Rectal smooth muscle tissue (tissue), 1 donor: ENCODE measurements around the gene C1orf216.
"Not testable (repeated sequence)": the region's sequence is repeated elsewhere in the genome, so short reads cannot be mapped to it uniquely, and the experiment has no call there.

Experiments used
- H3K27ac ChIP-seq: one replicate; pipeline ENCODE4 v1.7.0; 2013; ENCODE audit warnings: low read depth, low read length, inconsistent platforms
- H3K27me3 ChIP-seq: one replicate; pipeline ENCODE4 v1.7.0; 2013; ENCODE audit warnings: low read length; ENCODE audit not compliant: control insufficient read depth, insufficient read depth
- H3K36me3 ChIP-seq: one replicate; pipeline ENCODE4 v1.7.0; 2013; ENCODE audit warnings: low read length; ENCODE audit not compliant: control insufficient read depth, insufficient read depth
- H3K4me1 ChIP-seq: one replicate; pipeline ENCODE4 v1.7.0; 2013; ENCODE audit warnings: low read length; ENCODE audit not compliant: control insufficient read depth, insufficient read depth
- H3K4me3 ChIP-seq: one replicate; pipeline ENCODE4 v1.7.0; 2013; ENCODE audit warnings: low read length
- H3K9ac ChIP-seq: one replicate; pipeline ENCODE4 v1.7.0; 2013; ENCODE audit warnings: low read length

The C1orf216 gene

DNA sequence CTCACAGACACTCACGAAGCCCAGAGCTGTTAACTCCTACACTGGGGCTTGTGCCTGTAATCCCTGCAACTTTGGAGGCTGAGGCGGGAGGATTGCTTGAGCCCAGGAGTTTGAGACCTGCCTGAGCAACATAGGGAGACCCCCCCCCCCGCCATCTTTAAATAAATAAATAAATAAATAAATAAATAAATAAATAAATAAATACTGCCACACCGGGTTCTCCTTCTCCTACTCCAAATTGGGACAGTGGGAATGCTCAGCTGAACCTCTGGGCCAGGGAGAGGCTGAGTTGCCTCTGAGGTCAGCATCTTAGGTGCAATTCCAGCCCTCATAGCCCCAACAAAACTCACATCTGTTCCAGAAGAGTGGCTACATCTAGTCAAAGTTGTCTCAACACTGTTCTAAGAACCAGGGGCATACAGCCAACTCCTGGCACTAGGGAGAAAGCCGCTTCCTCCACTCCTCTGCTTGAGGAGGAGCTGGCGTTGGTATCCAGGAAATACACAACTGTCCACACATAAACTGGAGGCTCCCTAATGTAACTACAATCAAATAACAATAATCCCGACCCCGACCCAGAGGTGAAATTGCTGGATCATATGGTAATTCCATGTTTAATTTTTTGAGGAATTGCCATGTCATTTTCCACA is 27.0 kb downstream of the C1orf216 start:
- no peak overlapping the region for H3K9ac ChIP-seq
- no peaks in the 10 kb centered on the region for H3K36me3 ChIP-seq

DNA sequence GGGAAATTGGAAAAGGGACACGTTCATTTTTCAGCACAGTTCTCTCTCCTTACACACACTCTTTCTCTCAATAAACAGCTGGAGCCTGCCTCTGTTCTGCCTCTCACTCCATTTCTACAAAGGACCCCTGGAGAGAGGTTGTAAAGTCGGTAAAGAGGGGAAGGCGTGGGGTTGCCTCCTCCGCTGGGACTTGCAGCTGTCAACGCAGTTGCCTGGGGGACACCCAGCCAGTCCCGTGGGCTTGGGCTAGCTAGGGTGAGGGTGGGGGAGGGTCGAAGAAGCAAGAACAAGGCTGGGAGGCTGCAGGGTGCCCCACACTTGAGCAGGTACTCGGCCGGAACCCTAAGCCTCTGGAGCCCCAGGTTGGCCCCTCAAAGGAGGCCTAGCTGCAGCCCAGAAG is 27.6 kb downstream of the C1orf216 start:
- no peak overlapping the region for H3K9ac ChIP-seq
- H3K36me3 ChIP-seq = no peaks in the 10 kb centered on the region
- no peak overlapping the region for H3K27ac ChIP-seq
- no peaks in the 10 kb centered on the region for H3K27me3 ChIP-seq
- no peak overlapping the region for H3K4me3 ChIP-seq
- no peaks in the 10 kb centered on the region for H3K4me1 ChIP-seq

More for the DNA sequence above, 27.0 kb downstream of the C1orf216 start:
- Histone ChIP-seq H3K27me3 (no peaks in the 10 kb centered on the region), H3K4me1 (no peaks in the 10 kb centered on the region), H3K27ac (no peak overlapping the region), H3K4me3 (no peak overlapping the region)

DNA sequence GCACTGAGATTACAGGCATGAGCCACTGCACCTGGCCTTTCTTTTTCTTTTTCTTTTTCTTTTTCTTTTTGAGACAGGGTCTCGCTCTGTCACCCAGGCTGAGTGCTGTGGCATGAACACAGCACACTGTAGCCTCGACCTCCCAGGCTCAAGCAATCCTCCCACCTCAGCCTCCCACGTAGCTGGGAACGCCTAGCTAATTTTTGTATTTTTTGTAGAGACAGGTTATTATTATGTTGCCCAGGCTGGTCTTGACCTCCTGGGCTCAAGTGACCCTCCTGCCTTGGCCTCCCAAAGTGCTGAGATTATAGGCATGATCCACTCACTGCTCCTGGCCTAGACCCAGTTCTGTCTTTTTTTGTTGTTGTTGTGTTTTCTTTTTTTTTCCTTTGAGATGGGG is 28.6 kb downstream of the C1orf216 start:
- not testable (repeated sequence) for H3K36me3 ChIP-seq, H3K9ac ChIP-seq, H3K27ac ChIP-seq, H3K27me3 ChIP-seq, H3K4me3 ChIP-seq, H3K4me1 ChIP-seq

DNA sequence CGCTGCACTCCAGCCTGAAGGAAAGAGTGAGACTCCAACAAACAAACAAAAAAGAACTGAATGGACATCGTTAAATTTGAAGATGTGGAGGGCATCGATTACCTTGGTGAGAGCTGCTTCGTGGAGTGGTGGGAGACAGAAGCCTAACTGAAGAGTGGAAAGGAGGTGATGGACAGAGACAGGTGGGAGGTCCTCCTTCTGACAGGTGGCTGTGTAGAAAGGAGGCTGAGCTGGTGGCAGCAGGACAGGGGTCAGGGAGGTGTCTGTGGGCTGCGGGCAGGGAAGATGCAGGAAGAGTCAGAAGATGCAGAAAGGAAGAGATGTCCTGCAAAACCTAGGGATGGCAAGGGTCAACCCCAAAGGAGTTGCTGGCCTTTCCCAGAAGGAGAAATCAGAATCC is 30.5 kb downstream of the C1orf216 start:
- Histone ChIP-seq H3K36me3 (no peaks in the 10 kb centered on the region), H3K4me1 (no peaks in the 10 kb centered on the region), H3K27me3 (no peaks in the 10 kb centered on the region), H3K27ac (no peak overlapping the region), H3K4me3 (no peak overlapping the region), H3K9ac (no peak overlapping the region)

DNA sequence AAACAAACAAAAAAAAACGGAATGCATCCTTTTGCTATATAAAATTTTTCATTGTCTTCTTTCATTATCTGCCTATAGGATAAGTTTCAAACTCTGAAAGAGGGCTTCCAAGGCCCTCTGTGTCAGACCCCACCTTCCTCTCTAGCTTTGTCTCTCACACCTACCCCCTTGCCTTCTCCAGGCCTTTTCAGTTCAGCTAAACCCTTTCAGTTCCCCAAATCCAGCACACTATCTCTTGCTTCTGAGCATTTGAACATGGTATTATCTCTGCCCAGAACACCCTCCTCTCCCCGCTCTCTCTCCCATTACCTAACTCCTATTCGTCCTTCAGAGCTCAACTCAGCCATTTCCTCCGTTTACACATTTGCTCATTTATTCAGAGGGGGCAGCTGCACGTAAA is 35.7 kb downstream of the C1orf216 start:
- no peaks in the 10 kb centered on the region for H3K27me3 ChIP-seq
- no peak overlapping the region for H3K27ac ChIP-seq
- H3K9ac ChIP-seq = no peak overlapping the region
- H3K4me3 ChIP-seq = no peak overlapping the region
- no peaks in the 10 kb centered on the region for H3K36me3 ChIP-seq
- no peaks in the 10 kb centered on the region for H3K4me1 ChIP-seq

DNA sequence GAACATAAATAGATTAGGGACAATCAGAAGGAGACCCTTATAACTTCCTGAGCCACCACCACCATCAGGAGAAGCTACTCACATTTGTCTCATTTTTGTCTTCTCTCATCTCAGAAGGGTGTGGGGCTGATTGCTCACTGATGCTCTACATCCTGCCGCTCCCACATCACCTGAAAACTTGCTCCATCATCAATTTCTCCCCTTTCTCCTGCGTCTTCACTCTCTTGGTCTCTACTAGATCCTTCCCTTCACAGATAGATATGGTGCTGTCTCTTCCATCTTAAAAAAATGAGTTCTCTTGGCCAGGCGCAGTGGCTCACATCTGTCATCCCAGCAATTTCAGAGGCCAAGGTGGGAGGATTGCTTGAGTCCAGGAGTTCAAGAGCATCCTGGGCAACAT is 38.4 kb downstream of the C1orf216 start:
- Histone ChIP-seq H3K4me3 (no peak overlapping the region), H3K27me3 (no peaks in the 10 kb centered on the region), H3K9ac (no peak overlapping the region), H3K36me3 (no peaks in the 10 kb centered on the region), H3K27ac (no peak overlapping the region), H3K4me1 (no peaks in the 10 kb centered on the region)

DNA sequence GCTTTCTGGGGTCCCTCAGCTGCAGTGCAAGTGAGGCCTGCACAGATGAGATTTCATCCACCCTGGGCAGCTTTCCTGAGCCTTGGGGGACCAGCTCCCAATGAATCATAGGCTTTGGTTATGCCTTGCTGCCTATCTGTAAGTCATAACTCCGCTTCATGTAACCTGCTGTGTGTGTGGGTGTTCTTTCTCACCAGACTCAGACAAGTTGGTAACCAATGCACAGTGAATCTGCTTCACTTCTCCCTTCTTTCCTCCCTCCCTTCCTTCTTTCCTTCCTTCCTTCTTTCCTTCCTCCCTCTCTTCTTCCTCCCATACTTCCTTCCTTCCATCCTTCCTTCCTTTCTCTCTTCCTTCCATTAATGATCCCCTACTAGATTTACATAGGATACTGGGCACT is 42.9 kb downstream of the C1orf216 start:
- Histone ChIP-seq H3K27me3 (no peaks in the 10 kb centered on the region), H3K36me3 (no peaks in the 10 kb centered on the region), H3K27ac (no peak overlapping the region), H3K9ac (no peak overlapping the region), H3K4me3 (no peak overlapping the region), H3K4me1 (no peaks in the 10 kb centered on the region)

DNA sequence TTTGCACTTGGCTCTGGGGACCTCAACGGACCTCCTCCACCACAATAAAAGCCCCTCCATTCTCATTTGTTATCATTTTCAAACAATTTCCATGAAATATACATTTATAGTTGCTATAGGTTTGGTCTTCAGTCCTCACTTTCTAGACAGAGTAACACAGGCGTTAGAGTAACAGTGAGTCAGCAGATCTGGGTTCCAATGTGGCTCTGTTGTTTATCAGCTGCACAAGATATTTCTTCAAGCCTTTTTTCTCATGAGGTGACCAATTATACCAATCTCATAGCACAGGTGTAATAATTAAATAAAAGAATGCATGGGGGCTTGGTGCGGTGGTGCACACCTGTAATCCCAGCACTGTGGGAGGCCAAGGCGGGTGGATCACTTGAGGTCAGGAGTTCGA is 44.6 kb downstream of the C1orf216 start:
- Histone ChIP-seq H3K4me3 (no peak overlapping the region), H3K27me3 (no peaks in the 10 kb centered on the region), H3K4me1 (no peaks in the 10 kb centered on the region), H3K36me3 (no peaks in the 10 kb centered on the region), H3K9ac (no peak overlapping the region), H3K27ac (no peak overlapping the region)

DNA sequence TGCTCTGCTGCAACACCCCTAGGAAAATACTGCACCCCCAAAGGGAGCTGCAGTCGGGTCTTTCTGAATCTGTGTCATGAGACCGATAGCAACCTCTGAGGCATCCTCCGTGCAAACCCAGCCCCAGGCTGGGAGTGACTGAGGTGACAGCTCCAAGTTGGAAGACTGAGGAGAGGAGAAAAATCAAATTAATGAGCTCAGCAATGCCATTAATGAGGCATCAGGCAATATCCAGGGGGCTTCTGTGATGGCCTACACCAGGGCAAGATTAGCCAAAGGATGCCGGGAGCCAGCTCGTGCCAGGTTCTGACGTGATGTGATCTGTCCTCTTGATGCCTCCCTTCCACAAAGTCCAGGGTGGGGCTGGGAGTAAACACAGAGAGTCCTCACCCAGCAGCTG is 46.6 kb downstream of the C1orf216 start:
- no peaks in the 10 kb centered on the region for H3K27me3 ChIP-seq

DNA sequence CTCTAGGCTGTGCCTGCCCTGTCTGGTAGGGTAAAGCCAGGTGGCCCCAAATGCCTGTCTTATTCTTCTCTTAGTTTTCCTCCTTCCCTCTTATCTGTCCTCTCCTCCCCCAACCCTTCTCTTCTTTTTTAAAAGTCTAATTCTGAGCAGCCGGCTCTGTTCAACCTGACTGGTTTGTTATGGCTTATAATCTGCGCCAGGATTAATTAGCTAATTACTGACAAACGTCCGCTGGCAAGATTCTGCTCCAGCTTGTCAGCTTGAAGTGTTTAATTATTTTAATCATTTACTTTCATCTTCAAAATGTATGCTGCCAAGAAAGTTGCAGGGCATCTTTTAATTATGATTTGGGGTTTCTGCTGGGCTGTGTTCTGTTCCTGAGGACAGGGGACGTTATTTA is 50.2 kb downstream of the C1orf216 start:
- H3K27ac ChIP-seq = no peak overlapping the region
- no peaks in the 10 kb centered on the region for H3K4me1 ChIP-seq
- H3K9ac ChIP-seq = no peak overlapping the region
- no peaks in the 10 kb centered on the region for H3K36me3 ChIP-seq
- H3K4me3 ChIP-seq = no peak overlapping the region
- no peaks in the 10 kb centered on the region for H3K27me3 ChIP-seq

More for the DNA sequence above, 46.6 kb downstream of the C1orf216 start:
- no peak overlapping the region for H3K4me3 ChIP-seq
- H3K4me1 ChIP-seq = no peaks in the 10 kb centered on the region
- no peak overlapping the region for H3K9ac ChIP-seq
- H3K27ac ChIP-seq = no peak overlapping the region
- no peaks in the 10 kb centered on the region for H3K36me3 ChIP-seq

DNA sequence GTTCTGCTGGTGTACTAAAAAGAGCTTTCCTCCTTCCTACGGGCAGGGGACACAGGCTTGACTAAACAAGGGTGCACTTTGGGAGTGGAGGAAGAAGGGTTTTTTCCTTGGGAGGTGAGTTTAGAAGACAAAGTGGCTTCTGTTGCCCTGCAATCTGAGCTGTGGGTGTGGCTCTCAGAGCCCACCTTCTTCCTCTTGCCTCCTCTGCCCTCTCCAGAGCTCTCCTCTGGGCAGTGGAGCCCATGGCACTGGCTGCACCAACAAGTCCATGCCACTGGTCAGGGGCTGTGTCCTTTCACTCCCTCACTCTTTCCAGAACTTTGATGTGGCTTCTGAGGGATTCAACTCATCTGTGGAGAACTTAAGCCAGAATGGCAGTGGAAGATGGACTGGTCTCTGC is 51.8 kb downstream of the C1orf216 start:
- Histone ChIP-seq H3K27ac (no peak overlapping the region), H3K27me3 (no peaks in the 10 kb centered on the region), H3K4me1 (no peaks in the 10 kb centered on the region), H3K36me3 (no peaks in the 10 kb centered on the region), H3K4me3 (no peak overlapping the region), H3K9ac (no peak overlapping the region)

DNA sequence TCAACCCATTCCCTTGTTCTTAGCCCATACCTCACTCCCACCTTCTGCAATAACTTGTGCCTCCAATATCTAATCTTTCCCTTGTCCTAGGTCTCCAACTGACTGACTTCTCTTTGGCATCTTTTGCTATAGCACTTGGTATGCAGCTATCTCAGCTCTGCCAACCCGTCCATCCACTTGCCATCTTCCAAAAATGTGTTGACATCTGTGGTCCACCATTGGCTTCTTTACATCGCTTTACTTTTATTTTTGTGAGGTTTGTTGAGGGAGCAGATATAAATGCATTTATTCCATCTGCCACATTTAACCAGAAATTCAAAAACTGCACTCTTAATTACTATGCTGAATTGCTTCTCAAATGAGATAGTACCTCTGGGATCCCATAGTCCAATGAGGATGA is 52.5 kb downstream of the C1orf216 start:
- Histone ChIP-seq H3K36me3 (no peaks in the 10 kb centered on the region), H3K27me3 (no peaks in the 10 kb centered on the region), H3K4me3 (no peak overlapping the region), H3K4me1 (no peaks in the 10 kb centered on the region), H3K27ac (no peak overlapping the region), H3K9ac (no peak overlapping the region)
